Activated CD4-positive, alpha-beta T cell treated with anti-CD3 and anti-CD28 coated beads, Interleukin-2, amount 50 U/mL, for 4 hours (primary cell): ENCODE data around the gene PKD1L1.

Experiments
- DNase-seq, 2 experiments: peaks; one replicate each; pipeline ENCODE4 v3.0.0-alpha.2; 2020

Gene PKD1L1

DNA sequence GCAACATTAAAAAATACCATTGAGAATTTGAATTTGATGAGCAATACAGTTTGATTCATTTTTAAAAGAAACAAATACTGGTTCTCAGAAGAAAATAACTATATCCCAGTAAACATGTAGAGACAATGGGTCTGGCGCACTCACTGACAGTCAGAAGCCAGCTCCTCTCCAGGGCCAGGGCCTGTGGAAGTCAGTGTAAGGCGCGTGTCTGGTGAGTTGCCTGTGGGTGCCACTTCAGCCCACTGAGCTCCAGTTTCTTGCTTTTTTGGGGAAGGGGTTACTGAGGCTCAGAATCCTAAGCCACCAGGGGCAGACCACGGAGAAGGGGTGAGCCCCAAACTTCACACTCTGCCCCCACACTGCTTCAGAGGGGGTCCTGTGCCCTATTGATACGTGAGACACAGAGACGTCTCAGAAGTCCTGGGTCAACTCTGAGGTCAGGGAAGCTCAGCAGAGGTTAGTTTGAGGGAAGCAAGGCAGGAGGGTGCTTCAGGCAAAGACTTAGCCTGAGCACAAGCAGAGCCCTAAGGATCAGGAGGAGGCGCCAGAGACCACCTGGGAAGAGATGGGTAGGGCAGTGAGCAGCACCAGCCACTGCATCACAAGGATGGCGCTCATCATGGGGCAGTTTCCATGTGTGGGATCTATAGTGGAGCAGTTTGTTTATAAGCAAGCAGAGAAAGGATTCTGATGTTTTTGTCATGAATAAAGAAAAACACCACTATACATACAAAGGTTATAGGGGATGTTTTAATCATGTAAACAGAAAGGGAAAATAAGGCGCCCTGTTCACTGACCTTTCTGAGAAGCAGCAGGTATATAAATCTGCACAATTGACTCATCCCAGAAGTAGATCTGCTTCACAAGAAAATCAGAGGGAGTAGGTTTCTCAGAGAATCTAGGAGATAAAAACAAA, 95.7 kb downstream of the PKD1L1 start:
- DNase-seq, result no peak

GRCh38 chr7:47847207-47847606, 101.1 kb downstream of the PKD1L1 start:
- no peak for DNase-seq

DNA sequence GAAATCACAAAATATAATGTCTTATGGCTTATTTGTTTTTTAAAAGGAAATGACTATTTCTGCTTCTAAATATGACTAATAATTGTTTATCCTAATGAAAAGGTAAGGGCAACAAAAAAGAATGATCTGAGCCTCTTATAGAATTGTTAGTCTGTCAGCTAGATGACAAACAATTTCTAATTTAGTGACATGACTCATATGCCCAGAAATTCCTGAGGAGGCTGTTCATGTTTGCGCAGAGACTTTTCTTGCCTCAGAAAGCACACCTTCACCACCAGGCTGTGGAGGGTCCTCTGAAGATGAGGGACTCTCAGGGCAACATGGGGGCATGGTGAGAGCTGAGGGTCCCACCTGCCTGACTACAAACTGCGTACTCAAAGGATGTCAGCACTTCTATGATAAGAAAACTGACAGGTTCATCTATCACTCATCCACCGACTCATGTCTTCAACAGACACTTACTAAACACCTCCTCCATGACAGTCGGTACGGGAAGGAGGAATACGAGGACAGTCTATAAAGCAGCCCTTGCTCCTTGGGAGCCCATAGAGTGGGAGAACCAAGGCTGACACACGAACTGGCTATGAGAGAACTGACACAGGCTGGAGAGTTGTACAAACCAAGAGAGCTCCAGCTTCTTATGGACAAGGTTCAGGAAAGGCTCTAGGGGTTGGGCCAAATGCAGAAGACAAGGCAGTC, 102.0 kb downstream of the PKD1L1 start:
- no peak for DNase-seq

DNA sequence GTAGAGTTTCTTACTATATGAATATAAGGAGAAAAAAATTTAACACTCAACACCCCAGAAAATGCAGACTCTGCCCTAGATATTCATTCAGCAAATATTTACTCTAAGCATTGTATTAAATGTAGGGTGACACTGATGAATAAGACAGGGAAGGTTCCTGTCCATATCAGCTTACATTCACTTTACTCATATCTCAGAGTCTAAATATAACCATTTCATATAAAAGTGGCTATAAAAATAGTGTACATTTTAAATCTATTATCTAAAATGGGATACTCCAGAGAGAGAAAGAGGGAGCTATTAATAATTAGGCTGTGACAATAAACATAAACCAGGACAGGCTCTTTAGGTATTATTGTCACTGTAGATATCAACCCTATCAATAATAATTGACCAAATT, 104.0 kb downstream of the PKD1L1 start:
- no peak for DNase-seq

- DNase-seq, result no peak
Observed at GRCh38 chr7:47843291-47843690, 105.0 kb downstream of the PKD1L1 start.

DNA sequence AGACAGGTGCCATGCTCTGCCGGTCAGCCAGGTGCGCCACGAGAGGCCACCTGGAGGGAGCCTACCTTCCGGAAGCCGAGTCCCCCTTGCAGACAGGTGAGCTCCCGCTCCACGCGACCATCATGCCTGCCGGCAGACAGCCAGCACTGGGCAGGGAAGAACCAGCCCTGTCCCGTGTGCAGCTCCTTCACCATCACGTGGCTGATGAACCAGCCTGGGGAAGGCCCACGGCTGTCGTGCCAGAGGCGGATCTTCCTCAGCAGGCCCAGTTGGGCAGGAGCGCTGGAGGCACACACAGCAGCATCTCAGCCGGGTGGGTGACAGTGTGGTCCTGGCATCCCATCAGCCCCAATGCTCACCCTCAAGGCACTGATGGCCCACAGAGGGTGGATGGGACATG, 108.9 kb downstream of the PKD1L1 start:
- DNase-seq, result no peak

DNA sequence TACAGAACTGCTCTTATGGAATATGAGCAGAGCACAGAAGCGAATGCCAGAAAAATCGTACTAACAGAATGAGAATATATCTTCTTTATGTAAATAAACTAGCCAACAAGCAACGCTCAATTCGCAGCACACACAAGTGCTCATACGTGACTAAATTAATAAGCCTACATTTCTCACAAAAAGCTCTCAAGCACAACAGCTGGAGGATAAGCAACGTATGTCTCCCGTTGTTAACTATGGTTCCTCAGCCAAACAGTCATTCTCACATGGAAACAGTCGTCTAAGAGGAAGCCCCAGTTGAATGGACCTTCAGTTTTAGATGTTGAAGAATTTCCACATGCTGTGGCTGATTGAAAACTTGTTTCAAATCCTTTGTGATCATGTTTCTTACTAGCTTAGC, 110.4 kb downstream of the PKD1L1 start:
- DNase-seq, result no peak

DNA sequence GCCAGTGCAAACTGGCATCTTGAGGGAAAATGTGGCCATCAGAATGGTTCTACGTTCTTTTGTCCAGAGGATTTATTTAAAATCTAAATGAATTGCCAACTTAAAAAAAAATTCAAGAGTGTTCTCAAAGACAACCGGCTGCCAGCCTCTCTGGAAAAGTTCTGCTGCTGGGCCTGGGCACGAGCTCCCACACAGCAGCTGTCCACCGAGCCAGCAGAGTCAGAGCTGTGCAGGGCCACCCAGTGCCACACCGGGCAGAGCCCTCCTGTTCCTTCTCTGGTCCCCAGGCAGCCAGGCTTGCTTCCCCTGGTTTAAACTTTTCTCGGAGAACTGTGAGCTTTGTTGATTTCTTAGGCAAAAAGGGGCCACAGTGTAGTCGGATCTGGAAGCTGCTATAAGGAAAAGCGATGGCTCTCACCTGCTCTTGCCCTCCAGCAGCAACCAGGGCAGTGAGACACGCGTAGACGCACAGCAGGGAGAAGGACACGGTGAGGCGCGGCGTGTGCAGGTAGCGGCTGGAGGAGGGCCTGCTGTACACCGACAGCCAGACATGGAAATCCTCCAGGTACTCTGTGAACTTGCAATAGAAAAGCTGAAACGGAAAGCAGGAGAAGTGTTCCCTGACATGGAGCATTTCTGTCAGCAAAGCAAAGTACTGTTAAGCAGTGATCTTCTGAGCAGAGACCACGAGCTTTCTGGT, 111.6 kb downstream of the PKD1L1 start:
- no peak for DNase-seq

- no peak for DNase-seq
Observed at GRCh38 chr7:47836080-47836479, 112.2 kb downstream of the PKD1L1 start.

DNA sequence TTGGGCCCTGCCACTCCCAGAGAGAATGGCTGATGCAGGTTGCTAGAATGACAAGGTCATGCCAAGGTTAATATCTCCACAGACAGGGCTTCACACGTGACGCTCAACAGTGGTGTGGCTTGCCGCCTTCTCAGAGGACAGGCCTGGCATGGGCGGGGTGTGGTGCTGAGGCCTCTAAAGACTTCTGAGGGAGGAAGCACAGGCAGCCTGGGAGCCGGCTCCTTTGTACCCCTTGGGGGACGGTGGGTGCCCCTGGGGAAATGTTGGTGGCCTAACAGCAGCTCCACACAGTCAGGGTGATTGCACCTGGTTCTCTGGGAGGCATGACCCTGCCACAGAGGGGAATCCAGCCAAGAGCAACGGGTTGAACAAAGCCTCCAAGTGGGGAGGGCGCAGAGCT, 115.1 kb downstream of the PKD1L1 start:
- no peak for DNase-seq

DNA sequence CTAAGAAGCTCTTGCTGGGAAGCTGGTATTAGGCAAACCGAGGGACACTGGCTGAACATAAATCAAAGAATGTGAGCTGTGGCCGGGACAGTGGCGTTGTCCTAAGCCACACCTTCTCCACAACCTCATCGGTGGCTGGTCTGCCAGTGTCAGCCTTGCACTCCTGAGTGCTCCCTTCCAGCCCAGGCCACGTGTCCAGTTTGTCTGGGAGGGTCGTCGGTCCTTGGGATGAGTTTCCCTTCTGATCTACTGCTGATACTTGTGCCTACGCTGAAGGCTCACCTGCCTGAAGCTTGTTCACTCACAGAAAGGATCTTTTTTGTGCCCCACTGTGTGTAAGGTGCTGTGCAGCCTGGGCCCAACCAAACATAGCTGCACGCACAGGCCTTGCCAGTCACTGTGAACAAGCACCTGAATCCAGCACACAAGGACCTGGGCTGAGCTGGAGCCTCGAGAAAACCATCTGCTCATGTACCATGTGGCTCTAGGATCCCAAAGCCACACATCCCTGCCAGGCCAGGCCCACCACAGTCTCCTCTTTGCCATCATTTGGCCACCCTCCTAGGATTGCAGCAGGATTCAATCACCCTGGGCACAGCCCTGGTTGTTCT, 116.1 kb downstream of the PKD1L1 start:
- DNase-seq, result no peak

- DNase-seq, result no peak
Observed at GRCh38 chr7:47830015-47830414, 118.3 kb downstream of the PKD1L1 start.

DNA sequence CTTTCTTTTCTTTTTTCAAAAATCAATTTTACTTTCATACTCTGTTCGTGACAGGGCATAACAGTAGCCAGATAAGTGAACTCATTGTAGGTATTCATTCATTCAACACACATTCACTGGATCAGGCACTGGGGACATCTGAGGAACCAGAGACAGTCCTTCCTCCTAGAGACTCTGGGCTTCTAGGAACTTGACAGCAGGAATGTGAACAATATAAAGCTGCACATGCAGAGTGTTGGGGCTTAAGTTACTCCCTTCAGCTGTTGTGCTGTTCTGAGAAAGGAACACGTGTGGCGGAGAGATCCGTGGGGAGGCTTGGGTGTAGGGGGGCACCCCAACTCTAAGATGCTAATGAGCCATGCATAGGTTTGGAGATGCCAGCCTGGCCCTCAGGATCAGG, 120.4 kb downstream of the PKD1L1 start:
- no peak for DNase-seq

- DNase-seq, result no peak
Observed at GRCh38 chr7:47827351-47827756, 120.9 kb downstream of the PKD1L1 start.

- no peak for DNase-seq
Observed at GRCh38 chr7:47826754-47827153, 121.5 kb downstream of the PKD1L1 start.

DNA sequence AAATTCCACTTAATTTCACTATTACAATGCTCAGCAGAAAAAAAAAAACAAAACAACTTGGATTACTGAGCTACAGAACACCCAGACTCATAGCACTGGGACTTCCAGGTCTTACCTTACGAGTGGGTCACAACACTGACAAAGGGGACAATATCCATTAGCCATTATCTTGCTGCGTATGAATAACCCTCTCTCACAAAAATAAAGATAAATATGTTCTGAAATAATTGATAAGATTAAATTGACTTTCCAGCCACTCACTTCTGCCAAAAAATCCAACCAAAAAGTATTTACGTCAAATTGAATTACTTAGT, 128.7 kb downstream of the PKD1L1 start:
- no peak for DNase-seq

DNA sequence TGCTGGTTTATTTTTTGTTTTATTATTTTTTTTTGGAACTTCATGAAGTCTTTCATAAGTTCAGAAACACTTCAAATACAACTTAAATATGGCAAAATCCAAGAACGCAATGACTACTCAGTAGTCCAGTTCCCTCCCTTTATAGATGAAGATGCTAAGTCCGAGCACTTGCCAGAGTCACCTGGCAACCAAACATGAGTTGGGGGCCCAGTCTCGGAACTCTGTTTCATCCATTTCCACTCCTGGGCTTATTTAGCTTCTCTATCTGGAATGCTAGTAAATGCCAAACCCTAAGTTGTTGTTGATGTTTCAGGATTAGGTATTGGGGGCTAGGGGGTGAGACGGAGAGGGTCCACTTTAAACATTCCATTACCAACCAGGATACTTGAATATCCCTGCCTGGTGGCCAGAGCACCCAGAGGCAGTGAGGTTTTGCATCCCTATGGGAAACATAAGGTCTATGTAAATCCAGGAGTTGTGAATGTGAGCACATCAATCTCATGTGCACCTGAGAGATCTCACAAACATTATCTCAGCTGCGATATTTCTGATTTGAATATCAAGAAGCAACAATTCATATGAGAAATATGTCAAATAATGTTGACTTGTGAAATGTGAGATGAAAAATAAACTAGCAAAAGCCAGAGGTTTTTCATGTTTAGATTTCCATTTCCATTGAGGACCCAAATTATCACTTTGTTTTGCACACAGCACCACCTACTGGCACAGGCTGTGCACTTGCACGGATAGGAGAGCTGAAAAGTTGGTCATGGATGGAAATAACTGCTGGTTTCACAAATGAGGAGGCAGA, 129.3 kb downstream of the PKD1L1 start:
- DNase-seq, result no peak

GRCh38 chr7:47817917-47818316, 130.3 kb downstream of the PKD1L1 start:
- DNase-seq, result no peak

DNA sequence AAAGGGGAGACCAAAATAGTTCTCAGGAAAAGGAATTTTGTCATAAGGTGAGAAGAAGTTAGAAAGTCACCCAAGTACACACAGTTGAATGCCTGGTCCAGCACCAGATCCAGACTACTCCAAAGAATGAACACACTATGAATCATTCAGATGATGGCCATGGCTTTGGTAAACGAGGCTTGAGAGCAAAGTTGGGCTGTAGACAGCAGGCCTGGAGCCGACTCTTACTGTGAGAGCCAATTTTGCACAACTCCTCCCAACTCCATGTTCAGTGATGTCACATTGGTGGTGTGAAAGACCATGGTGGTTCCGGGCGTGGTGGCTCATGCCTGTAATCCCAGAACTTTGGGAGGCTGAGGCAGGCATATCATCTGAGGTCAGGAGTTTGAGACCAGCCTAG, 131.6 kb downstream of the PKD1L1 start:
- DNase-seq, result no peak

DNA sequence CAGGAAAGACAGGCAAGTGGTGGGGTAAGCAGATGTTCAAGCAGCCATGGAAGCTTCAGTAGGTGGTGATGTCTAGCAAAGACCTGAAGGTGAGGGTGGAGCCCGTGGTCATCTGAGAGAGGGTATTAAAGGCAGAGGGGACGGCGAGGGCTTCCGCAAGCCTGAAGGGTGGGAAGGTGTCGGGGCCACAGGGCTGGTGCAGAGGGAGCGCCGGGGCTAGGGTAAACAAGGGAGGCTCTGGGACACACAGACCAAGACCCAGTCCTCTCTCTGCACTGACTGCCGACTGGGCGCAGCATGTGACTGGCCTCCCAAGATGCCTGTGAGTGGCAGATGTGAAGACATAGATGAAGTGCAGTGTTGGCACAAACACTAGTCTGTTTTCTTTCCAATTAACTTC, 132.4 kb downstream of the PKD1L1 start:
- no peak for DNase-seq

DNA sequence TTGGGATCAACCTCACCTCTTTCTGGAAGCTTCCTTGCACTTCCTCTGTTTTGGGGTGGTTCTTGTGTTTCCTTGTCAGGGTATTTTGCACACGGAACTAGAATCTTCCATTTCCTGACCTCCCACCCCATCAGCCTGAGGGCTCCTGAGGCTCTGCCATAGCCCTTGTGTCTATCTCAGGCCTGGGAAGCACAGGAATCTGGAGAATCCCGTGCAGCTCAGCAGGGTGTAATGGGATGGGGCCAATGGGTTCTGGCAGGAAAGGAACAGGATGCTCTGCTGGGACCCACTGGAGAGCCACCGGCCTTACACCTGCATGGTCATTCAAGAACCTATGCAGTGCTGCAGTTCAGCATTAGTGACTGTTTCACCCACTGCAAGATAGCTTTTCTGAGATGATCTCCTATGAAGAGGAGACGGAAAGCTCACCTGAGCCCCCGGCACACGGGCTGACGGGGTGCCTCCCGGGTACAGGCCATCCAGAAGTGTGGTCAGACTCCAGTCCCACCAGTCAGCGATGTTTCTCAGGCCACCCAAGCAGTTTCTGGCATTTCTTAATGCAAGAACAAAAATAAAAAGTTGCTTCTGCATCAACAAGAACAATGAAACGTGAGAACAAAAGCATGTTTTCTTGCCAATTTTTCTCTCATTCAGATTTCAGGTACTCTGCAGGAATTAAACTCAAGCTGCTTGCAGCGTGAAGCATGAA, 133.2 kb downstream of the PKD1L1 start:
- DNase-seq, result no peak
